ENCODE results near the gene ASCC1.
"Not testable (repeated sequence)": the region's sequence is repeated elsewhere in the genome, so short reads cannot be mapped to it uniquely, and the experiment has no call there.

ASCC1 gene

DNA sequence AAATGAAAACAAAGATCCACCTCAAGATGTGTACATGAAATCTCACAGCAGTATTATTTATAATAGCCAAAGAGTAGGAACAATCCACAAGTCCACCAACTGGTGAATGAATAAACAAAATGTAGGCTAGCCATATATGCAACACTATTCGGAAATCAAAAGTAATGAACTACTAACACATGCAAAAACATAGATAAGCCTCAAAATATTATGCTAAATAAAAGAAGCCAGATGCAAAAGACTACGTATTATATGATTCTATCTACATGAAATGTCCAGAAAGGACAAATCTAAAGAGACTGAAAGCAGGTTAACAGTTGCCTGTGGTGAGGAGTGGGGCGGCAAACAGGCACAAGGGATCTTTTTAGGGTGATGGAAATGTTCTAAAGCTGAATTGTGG lies 49.0 kb downstream of the ASCC1 start:
- DNase-seq, result no peak

DNA sequence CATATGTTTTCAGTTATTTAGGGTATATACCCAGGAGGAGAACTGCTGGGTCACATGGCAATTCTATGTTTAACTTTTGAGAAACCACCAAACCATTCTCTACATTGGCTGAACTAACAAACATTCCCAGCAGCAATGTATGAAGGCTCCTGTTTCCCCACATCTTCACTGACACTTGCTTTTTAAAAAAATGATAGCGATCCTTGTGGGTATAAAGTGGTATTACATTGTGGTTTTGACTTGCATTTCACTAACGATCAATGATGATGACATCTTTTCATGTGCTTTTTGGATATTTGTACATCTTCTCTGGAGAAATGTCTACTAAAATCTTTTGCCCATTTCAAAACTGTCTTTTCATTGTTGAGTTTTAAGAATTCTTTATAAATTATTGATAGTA lies 51.5 kb downstream of the ASCC1 start:
- DNase-seq, result peak; percentile 35

GRCh38 chr10:72162978-72163377 lies 53.1 kb downstream of the ASCC1 start:
- DNase-seq, result peak; percentile 81

DNA sequence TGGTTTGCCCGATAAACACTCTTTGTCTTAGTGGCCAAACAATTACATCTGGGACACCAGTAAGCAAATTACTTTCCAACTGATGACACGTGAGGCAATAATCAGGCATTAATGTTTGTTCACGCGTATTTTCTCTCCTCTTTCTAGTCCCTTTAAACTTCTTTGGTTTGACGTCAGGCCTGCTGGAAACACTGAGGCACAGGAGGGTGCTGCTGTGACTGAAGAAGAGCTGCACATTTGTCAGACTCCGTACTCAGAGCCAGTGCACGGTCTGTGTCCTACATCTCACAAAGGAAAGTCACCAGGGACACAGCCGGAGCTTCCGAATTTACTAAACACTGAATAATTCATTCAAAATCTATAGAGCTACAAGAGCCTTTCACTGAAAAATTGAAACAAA lies 57.9 kb downstream of the ASCC1 start:
- no peak for DNase-seq

DNA sequence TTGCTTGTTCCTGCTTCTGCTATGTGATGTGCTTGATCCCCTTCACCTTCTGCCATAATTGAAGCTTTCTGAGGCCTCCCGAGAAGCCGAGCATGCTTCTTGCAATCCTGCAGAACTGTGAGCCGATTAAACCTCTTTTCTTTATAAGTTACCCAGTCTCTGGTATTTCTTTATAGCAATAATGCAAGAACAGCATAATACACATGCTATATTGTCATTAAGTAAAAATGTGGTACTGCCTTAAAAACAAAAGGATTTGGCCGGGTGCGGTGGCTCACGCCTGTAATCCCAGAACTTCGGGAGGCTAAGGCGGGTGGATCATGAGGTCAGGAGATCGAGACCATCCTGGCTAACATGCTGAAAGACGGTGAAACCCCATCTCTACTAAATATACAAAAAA lies 59.9 kb downstream of the ASCC1 start:
- no peak for DNase-seq

- no peak for DNase-seq
Observed at GRCh38 chr10:72152286-72152685, 63.8 kb downstream of the ASCC1 start.

DNA sequence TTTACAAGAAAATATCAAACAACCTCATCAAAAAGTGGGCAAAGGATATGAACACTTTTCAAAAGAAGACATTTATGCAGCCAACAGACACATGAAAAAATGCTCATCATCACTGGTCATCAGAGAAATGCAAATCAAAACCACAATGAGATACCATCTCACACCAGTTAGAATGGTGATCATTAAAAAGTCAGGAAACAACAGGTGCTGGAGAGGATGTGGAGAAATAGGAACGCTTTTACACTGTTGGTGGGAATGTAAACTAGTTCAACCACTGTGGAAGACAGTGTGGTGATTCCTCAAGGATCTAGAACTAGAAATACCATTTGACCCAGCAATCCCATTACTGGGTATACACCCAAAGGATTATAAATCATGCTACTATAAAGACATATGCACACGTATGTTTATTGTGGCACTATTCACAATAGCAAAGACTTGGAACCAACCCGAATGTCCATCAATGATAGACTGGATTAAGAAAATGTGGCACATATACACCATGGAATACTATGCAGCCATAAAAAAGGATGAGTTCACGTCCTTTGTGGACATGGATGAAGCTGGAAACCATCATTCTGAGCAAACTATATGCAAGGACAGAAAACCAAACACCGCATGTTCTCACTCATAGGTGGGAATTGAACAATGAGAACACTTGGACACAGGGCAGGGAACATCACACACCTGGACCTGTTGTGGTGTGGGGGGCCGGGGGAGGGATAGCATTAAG lies 65.2 kb downstream of the ASCC1 start:
- DNase-seq, result not testable (repeated sequence)

- DNase-seq, result not testable (repeated sequence)
Observed at GRCh38 chr10:72147324-72147584, 68.8 kb downstream of the ASCC1 start.

DNA sequence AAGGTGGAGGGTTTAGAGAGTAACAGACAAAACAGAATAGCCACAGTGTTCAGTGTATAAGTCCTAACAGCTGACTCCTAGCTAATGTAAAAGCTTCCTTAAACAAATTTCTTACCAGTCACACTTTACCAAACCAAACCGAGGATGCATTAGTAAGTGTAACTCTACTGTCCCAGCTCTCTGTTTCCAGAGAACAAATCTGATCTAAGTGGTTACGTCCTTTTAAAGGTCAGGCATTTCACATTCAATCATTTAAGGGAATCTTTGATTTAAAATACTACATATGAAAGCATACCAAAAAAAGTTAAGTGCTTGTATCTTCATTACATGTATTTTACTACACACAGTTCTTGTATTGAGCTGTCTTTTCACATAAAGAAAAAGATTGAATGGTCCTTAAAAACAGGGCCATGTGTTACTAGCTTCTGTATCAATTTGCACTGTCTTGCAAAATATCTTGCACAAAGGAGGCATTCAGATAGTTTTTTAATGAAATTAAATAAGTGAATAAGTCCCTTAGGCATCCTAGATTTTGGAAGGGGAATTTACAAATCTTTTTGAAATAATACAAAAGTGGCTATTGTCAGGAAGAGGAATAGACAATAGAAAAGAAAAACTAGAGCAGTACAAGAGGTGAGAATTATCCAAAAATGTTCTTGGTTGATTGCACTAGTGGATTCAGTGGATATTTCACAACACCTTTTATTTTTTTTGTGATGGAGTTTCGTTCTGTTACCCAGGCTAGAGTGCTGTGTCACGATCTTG lies 69.3 kb downstream of the ASCC1 start:
- DNase-seq, result no peak

GRCh38 chr10:72146071-72146470 lies 70.0 kb downstream of the ASCC1 start:
- no peak for DNase-seq

- DNase-seq, result no peak
Observed at GRCh38 chr10:72145657-72146056, 70.4 kb downstream of the ASCC1 start.

DNA sequence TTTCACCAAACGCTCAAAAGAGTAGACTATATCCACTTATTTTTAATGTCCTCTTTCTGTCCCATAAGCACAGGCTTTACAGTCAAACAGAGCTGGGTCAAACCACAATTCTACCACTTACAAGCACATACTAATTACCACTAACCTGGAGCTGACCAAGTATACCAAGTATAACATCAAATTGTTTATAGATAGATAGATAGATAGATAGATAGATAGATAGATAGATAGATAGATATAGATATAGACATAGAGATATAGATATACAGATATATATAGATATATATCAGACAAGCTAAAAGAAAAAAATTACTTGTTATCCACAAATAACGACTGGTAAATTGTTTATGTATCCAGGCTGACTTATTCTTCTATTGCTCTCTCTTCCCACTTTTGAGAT lies 75.2 kb downstream of the ASCC1 start:
- DNase-seq, result no peak

GRCh38 chr10:72140174-72140573 lies 75.9 kb downstream of the ASCC1 start:
- DNase-seq, result no peak

- no peak for DNase-seq
Observed at GRCh38 chr10:72137583-72137982, 78.5 kb downstream of the ASCC1 start.

- DNase-seq, result not testable (repeated sequence)
Observed at GRCh38 chr10:72136225-72136624, 79.9 kb downstream of the ASCC1 start.

DNA sequence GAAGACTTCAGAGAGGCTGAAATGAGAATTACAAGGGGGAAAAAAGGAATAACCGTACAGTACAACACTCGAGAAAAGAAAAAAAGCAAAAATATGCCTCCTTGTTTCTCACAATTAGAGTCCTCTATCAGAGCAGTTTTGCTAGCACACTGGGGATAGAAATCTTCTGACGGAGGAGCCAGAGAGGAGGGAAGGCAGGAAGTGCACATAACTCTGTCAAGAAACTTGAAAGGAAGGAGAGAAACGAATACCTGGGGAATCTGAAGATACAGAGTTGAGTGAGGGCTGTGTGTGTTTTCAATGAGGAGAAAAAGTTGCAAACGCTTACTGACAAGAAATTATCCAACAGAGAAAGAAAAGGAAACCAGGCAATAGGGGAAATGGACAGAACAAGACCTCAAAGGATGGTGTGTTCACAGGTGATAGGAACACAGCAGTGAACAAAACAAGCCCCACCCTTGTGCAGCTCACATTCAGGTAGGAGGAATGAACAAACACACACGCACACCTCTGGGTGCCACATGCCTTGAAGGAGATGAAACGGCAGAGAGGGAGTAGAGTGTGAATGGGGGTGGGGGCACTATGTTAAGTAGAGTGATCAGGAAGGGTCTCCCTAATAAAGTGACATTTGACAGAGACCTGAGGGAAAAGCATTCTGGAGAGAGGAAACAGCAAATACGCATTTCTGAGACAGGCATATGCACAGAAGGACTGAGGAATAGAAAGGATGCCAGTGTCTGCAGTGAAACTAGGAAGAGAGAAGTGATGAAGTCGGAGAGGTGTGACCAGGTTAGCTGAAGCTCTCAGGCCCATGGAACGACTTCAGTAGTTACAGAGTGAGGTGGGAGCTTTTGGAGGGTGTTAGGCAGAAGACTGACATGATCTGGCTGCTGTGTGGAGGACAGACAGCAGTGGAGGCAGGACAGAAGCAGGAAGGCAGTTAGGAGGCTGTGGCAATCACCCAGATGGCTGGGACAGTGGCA lies 81.0 kb downstream of the ASCC1 start:
- DNase-seq, result no peak

GRCh38 chr10:72133517-72133916 lies 82.6 kb downstream of the ASCC1 start:
- peak; percentile 52 for DNase-seq

GRCh38 chr10:72132854-72133253 lies 83.2 kb downstream of the ASCC1 start:
- no peak for DNase-seq

GRCh38 chr10:72127571-72127970 lies 88.5 kb downstream of the ASCC1 start:
- no peak for DNase-seq

DNA sequence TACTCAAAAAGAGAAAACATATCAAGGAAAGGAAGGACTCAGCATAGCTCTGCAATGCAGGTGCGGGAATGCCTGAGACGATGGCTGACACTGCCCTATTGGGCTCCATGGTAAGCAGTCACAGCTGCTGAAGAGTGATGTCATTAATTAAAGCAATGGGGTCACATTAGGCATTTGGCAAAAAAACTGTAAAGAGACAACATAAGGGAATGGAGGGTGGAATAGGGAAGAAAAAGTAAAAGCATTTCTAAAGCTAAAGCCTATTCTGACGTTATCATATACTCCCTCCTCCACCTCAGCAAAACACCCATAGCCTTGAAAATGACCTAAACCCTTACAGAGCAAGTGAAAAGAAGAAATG lies 89.2 kb downstream of the ASCC1 start:
- DNase-seq, result no peak

GRCh38 chr10:72126184-72126871 lies 89.7 kb downstream of the ASCC1 start:
- peak; percentile 52 for DNase-seq

GRCh38 chr10:72124989-72125388 lies 91.1 kb downstream of the ASCC1 start:
- DNase-seq, result peak; percentile 36

DNA sequence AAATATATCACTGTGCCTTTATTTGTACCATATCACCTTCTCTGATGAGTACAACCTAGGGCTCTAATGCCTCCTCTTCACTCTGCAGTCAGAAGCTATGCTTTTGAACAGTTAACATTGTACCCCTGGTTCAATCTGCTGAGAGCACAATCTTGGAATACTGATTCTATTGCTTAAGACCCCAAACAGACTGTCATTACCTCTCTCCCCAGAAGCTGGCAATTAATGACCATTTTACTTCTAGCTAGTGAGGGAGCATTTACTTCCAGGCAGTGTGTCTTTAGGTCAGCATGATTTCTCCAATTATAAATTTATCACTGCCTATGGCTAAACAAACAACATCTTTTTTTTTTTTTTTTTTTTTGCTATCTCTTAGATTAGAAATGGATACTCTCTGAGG lies 91.7 kb downstream of the ASCC1 start:
- no peak for DNase-seq

Measured in fibroblast of skin of right quadriceps (primary cell).